Skeletal muscle tissue (tissue), 4 donors: ENCODE results near the gene CFHR1. TPM values are rescaled to one million over a fixed set of nuclear protein-coding genes. Genes with fewer than 3 reads are reported as not detected.

Experiments used
- H3K27ac ChIP-seq: one replicate; pipeline ENCODE4 v1.7.0; 2013; ENCODE audit warnings: mild to moderate bottlenecking, low read depth, low read length, inconsistent platforms
- H3K27me3 ChIP-seq, 3 donors: one replicate each; pipeline ENCODE4 v1.7.0; 2013; ENCODE audit warnings: low read length in 3 of 3; ENCODE audit not compliant: control insufficient read depth in 3 of 3, insufficient read depth in 3 of 3
- H3K36me3 ChIP-seq, 3 donors: one replicate each; pipeline ENCODE4 v1.7.0; 2013; ENCODE audit warnings: low read length in 3 of 3; ENCODE audit not compliant: control insufficient read depth in 3 of 3, insufficient read depth in 3 of 3
- H3K4me1 ChIP-seq, 3 donors: one replicate each; pipeline ENCODE4 v1.7.0; 2013; ENCODE audit warnings: low read length in 3 of 3, mild to moderate bottlenecking in 3 of 3; ENCODE audit not compliant: control insufficient read depth in 3 of 3, insufficient read depth in 3 of 3
- H3K4me3 ChIP-seq, 3 donors: one replicate each; pipeline ENCODE4 v1.7.0; 2013; ENCODE audit warnings: low read length in 3 of 3
- H3K9ac ChIP-seq, 3 donors: one replicate each; pipeline ENCODE4 v1.7.0; 2013; ENCODE audit warnings: low read length in 3 of 3, mild to moderate bottlenecking in 3 of 3, moderate library complexity in 2 of 3, low read depth in 1 of 3
- H3K9me3 ChIP-seq, 3 donors: one replicate each; pipeline ENCODE4 v1.7.0; 2013; ENCODE audit warnings: low read length in 3 of 3; ENCODE audit not compliant: control insufficient read depth in 3 of 3
- total RNA-seq: library from RNA; depleted of rRNA; stranded (reverse); fragments of >200 nt; gene quantifications from one replicate; pipeline ENCODE4 v1.2.3, GENCODE V29; 2014
- donor health status: Osteomylitis.

The CFHR1 gene
- total RNA-seq, 1 donor from 2014 or later, result 1.6 TPM

- H3K4me3 ChIP-seq, result no peak overlapping the region
- H3K27ac ChIP-seq, result no peak overlapping the region
- peaks cover 0 to 2% (median 0%) of the 10 kb centered on the region in 3 donors for H3K27me3 ChIP-seq
- H3K9me3 ChIP-seq, result no peaks in the 10 kb centered on the region
- H3K9ac ChIP-seq, result no peak overlapping the region
- no peaks in the 10 kb centered on the region for H3K4me1 ChIP-seq
- no peaks in the 10 kb centered on the region for H3K36me3 ChIP-seq
Measured at GRCh38 chr1:196873385-196873784, 53.9 kb downstream of the CFHR1 start.

GRCh38 chr1:196875935-196876334 lies 56.4 kb downstream of the CFHR1 start:
- Histone ChIP-seq H3K9me3 (no peaks in the 10 kb centered on the region), H3K36me3 (no peaks in the 10 kb centered on the region), H3K4me3 (no peak overlapping the region), H3K27me3 (peaks cover 0 to 2% (median 0%) of the 10 kb centered on the region in 3 donors), H3K27ac (no peak overlapping the region), H3K9ac (no peak overlapping the region), H3K4me1 (no peaks in the 10 kb centered on the region)

- Histone ChIP-seq H3K4me3 (no peak overlapping the region), H3K36me3 (no peaks in the 10 kb centered on the region), H3K9ac (no peak overlapping the region), H3K4me1 (no peaks in the 10 kb centered on the region), H3K27me3 (peaks cover 0 to 2% (median 0%) of the 10 kb centered on the region in 3 donors), H3K9me3 (no peaks in the 10 kb centered on the region), H3K27ac (no peak overlapping the region)
Measured at GRCh38 chr1:196877964-196878363, 58.4 kb downstream of the CFHR1 start.

Other genes starting within 250 kb of the CFHR1 start
- 8.9 TPM for gene KCNT2, start 211.3 kb upstream of the CFHR1 start, total RNA-seq
- 119 TPM for gene CFH, start 167.7 kb upstream of the CFHR1 start, total RNA-seq
- gene CFHR3, start 44.9 kb upstream of the CFHR1 start, total RNA-seq, result 1.0 TPM
- not detected for gene CFHR4, start 68.3 kb downstream of the CFHR1 start, total RNA-seq
- not detected for gene CFHR2, start 124.0 kb downstream of the CFHR1 start, total RNA-seq
- not detected for gene CFHR5, start 157.8 kb downstream of the CFHR1 start, total RNA-seq
- not detected for gene F13B, start 247.5 kb downstream of the CFHR1 start, total RNA-seq